Measurements from ENCODE around the gene R3HDM2.

- no peak for TF ChIP-seq POLR2A (IDR thresholded peaks at IDR 0.05)
- no peak for TF ChIP-seq CTCF (IDR thresholded peaks at IDR 0.05)
Measured at GRCh38 chr12:57444744-57445143, 13.9 kb upstream of the R3HDM2 start.
